B cell (primary cell): Measurements from ENCODE around the gene RCVRN.

Source experiments
- EZH2 ChIP-seq: IDR thresholded peaks from 2 replicates; pipeline ENCODE4 v1.6.1; 2012; ENCODE audit warnings: borderline replicate concordance, low read depth, mild to moderate bottlenecking, moderate library complexity, low read length; ENCODE audit not compliant: insufficient read depth, poor library complexity, severe bottlenecking
- TF ChIP-seq, protein P1 (sequence below): fragments of 200-600 bp; IDR thresholded peaks from one replicate; pipeline ENCODE4 v1.8.0; 2022; ENCODE audit warnings: antibody characterized with exemption, mild to moderate bottlenecking

DNA sequence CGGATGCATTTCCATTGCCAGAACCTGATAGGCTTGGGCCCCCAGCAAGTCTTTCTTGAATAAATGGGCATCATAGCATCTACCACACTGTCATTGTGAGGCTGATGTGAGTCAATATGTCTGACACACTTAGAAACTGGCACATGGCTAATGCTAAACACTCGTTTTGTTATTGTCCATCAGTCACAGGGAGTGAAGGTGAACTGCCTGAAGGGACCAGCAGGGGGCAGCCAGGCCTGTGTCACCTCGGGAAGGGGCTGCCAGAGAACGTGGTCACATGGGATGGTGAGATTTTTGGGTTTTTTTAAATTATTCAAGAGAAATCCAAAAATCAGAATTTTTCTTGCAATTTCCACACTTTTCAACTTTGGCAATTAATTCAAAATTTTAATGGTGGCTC, 831 bp upstream of the RCVRN start:
- TF ChIP-seq, protein P1, sequence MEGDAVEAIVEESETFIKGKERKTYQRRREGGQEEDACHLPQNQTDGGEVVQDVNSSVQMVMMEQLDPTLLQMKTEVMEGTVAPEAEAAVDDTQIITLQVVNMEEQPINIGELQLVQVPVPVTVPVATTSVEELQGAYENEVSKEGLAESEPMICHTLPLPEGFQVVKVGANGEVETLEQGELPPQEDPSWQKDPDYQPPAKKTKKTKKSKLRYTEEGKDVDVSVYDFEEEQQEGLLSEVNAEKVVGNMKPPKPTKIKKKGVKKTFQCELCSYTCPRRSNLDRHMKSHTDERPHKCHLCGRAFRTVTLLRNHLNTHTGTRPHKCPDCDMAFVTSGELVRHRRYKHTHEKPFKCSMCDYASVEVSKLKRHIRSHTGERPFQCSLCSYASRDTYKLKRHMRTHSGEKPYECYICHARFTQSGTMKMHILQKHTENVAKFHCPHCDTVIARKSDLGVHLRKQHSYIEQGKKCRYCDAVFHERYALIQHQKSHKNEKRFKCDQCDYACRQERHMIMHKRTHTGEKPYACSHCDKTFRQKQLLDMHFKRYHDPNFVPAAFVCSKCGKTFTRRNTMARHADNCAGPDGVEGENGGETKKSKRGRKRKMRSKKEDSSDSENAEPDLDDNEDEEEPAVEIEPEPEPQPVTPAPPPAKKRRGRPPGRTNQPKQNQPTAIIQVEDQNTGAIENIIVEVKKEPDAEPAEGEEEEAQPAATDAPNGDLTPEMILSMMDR, result peak; percentile 56
- no peak for TF ChIP-seq EZH2
